Activated naive CD8-positive, alpha-beta T cell treated with anti-CD3 and anti-CD28 coated beads for 36 hours (primary cell): ENCODE data around the gene RNF223. TPM values are rescaled to one million over a fixed set of nuclear protein-coding genes. Genes with fewer than 3 reads are reported as not detected.
"Not testable (repeated sequence)": the region's sequence is repeated elsewhere in the genome, so short reads cannot be mapped to it uniquely, and the experiment has no call there.

ENCODE experiments used
- DNase-seq: peaks from one replicate; pipeline ENCODE4 v3.0.0; 2021
- H3K27ac Mint-ChIP-seq: one replicate; pipeline ENCODE4 v1.8.0; 2022; ENCODE audit warnings: mild to moderate bottlenecking, moderate library complexity, mixed read lengths
- H3K27me3 Mint-ChIP-seq: one replicate; pipeline ENCODE4 v1.8.0; 2022; ENCODE audit warnings: mild to moderate bottlenecking, mixed read lengths
- H3K36me3 Mint-ChIP-seq: one replicate; pipeline ENCODE4 v1.8.0; 2021; ENCODE audit warnings: mild to moderate bottlenecking, mixed read lengths
- H3K4me1 Mint-ChIP-seq: one replicate; pipeline ENCODE4 v1.8.0; 2021; ENCODE audit warnings: mixed read lengths
- H3K4me3 Mint-ChIP-seq: one replicate; pipeline ENCODE4 v1.8.0; 2022; ENCODE audit warnings: mild to moderate bottlenecking, moderate library complexity, mixed read lengths
- H3K9me3 Mint-ChIP-seq: one replicate; pipeline ENCODE4 v1.8.0; 2022; ENCODE audit warnings: mixed read lengths
- total RNA-seq, 2 experiments: library from RNA; stranded (reverse); gene quantifications; one replicate each; pipeline ENCODE4 v1.2.3, GENCODE V29; 2021

RNF223 gene
- total RNA-seq, 2 experiments from 2014 or later = not detected

DNA sequence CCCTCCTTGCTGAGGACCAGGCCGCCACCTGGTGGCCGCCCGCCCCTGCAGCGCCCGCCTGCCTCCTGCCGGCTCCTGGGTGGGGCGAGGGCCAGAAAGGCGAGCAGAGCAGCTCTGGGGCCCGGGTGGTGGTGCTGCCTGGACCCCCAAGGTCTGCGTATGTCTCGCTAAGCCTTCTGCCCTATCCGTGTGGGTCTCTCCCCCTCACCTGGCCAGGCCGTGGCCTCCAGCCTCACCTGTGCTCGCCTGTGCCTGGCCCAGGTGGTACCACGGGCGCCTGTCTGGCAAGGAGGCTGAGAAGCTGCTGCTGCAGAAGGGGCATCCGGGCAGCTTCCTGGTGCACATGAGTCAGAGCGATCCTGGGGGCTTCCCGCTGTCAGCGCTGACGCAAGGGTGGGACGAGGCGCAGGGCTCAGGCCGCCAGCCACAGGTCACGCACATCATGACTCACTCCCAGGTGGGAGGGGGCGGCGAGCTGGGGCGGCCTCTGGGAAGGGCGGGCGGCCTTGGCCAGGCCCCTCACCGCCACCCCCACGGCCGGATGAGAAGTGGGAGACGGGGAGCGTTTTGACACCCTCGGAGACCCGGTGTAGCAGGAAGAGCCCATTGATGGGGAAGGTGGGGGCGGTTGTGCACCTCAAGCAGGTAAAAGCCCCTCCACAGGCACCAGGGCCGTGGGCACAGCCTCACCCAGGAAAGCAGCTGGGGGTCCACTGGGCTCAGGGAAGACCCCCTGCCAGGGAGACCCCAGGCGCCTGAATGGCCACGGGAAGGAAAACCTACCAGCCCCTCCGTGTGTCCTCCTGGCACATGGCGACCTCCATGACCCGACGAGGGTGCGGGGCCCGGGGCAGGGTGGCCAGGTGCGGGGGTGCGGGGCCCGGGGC, 9.9 kb downstream of the RNF223 start:
- peak; percentile 98 for DNase-seq
- Mint-ChIP-seq H3K27ac (peak overlapping the region; percentile 89), H3K4me1 (peaks cover 36% of the 10 kb centered on the region)

DNA sequence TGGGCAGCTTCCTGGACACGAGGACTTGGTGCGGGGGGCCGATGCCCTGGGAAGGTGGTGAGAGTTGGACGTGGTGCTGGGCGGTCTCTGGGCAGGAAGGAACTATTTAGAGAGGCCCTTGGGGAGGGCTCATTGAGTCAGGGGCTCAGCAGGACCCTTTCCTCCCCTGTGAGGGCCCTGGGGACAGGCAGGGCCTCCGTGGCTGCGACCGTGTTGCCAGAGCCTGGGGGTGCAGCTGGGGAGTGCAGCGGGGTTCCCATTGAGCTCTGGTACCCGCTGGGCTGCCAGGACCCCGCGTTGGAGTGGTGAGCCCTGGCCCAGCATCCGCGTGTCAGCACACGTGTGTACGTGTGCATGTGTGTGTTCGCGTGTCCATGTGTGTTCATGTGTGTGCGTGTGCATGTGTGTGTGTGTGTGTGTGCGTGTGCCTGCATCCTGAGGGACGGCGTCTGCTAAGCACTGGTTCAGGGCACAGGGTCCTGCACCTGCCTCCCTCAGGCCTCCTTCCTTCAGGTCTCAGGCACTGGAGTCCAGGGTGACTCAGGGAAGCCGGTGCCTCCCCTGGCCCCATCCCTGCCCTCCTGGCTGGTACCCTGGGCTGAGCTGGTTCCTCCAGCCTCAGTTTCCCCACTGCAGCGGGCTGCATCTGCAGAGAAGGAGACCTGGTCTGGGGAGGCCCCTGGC, 10.7 kb downstream of the RNF223 start:
- DNase-seq = no peak
- Mint-ChIP-seq H3K4me1 (peaks cover 42% of the 10 kb centered on the region), H3K4me3 (peak overlapping the region; percentile 91), H3K27me3 (peaks cover 14% of the 10 kb centered on the region), H3K27ac (peak overlapping the region; percentile 89), H3K36me3 (peaks cover 23% of the 10 kb centered on the region), H3K9me3 (no peaks in the 10 kb centered on the region)

More for the DNA sequence above, 9.9 kb downstream of the RNF223 start:
- Mint-ChIP-seq H3K4me3 (peak overlapping the region; percentile 91), H3K9me3 (no peaks in the 10 kb centered on the region), H3K36me3 (peaks cover 23% of the 10 kb centered on the region), H3K27me3 (peaks cover 8% of the 10 kb centered on the region)

DNA sequence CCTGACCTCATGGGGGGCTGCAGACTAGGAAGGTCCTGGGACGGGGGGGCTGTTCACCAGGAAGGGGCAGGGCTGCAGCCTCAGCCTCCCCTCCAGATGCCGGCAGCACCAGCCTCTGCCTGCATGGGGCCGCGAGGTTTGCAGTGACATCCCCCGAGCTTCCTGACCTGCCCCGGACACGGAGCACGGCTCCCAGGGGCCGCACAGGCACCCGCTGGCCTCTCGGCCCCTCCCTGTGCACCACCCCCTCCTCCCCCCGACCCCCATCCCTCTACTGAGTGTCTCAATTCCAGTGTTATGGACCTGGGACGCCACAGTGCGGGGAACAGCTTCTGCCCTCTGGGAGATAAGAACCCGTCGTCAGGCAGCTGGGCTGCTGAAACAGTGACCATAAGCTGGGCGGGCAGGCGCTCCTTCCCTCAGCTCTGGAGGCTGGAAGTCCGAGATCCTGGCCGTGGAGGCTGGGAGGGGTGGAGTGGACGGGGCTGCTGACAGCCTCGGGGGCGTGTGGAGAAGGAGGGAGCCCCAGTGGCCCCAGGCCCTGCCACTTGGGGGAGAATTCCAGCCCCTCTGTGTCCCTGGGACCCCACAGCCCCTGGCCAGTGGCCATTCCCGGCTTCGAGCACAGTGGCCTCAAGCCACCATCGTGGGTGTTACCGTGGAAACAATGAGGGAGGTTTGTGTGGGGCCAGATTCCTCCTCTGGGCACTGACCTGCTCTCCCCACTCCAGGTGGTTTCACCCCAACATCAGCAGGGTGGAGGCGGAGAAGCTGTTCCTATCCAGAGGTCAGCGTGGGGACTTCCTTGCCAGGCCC, 11.6 kb downstream of the RNF223 start:
- peaks cover 22% of the 10 kb centered on the region for H3K36me3 Mint-ChIP-seq
- peak overlapping the region; percentile 89 for H3K27ac Mint-ChIP-seq
- no peaks in the 10 kb centered on the region for H3K9me3 Mint-ChIP-seq
- H3K4me3 Mint-ChIP-seq = peak overlapping the region; percentile 91
- H3K27me3 Mint-ChIP-seq = peaks cover 23% of the 10 kb centered on the region
- peaks cover 41% of the 10 kb centered on the region for H3K4me1 Mint-ChIP-seq
- DNase-seq = peak; percentile 29

- Mint-ChIP-seq H3K4me1 (peaks cover 41% of the 10 kb centered on the region), H3K27me3 (peaks cover 26% of the 10 kb centered on the region), H3K9me3 (no peaks in the 10 kb centered on the region), H3K27ac (peak overlapping the region; percentile 89), H3K36me3 (peaks cover 22% of the 10 kb centered on the region), H3K4me3 (peak overlapping the region; percentile 91)
- DNase-seq = peak; percentile 3
Measured at GRCh38 chr1:1061682-1062345, 12.3 kb downstream of the RNF223 start.

- peaks cover 38% of the 10 kb centered on the region for H3K4me1 Mint-ChIP-seq
- peak overlapping the region; percentile 54 for H3K27ac Mint-ChIP-seq
- peaks cover 22% of the 10 kb centered on the region for H3K36me3 Mint-ChIP-seq
- H3K9me3 Mint-ChIP-seq = no peaks in the 10 kb centered on the region
- peak overlapping the region; percentile 91 for H3K4me3 Mint-ChIP-seq
- no peak for DNase-seq
- H3K27me3 Mint-ChIP-seq = peaks cover 26% of the 10 kb centered on the region
Measured at GRCh38 chr1:1060281-1061000, 13.7 kb downstream of the RNF223 start.

GRCh38 chr1:1059494-1060280, 14.4 kb downstream of the RNF223 start:
- peaks cover 26% of the 10 kb centered on the region for H3K27me3 Mint-ChIP-seq
- H3K4me3 Mint-ChIP-seq = peak overlapping the region; percentile 91
- H3K9me3 Mint-ChIP-seq = no peaks in the 10 kb centered on the region
- peak overlapping the region; percentile 54 for H3K27ac Mint-ChIP-seq
- H3K4me1 Mint-ChIP-seq = peaks cover 36% of the 10 kb centered on the region
- H3K36me3 Mint-ChIP-seq = peaks cover 22% of the 10 kb centered on the region
- peak; percentile 94 for DNase-seq

- H3K4me1 Mint-ChIP-seq = peaks cover 34% of the 10 kb centered on the region
- H3K4me3 Mint-ChIP-seq = peak overlapping the region; percentile 77
- peaks cover 26% of the 10 kb centered on the region for H3K27me3 Mint-ChIP-seq
- peak overlapping the region; percentile 36 for H3K27ac Mint-ChIP-seq
- no peaks in the 10 kb centered on the region for H3K9me3 Mint-ChIP-seq
- peaks cover 22% of the 10 kb centered on the region for H3K36me3 Mint-ChIP-seq
- no peak for DNase-seq
Measured at GRCh38 chr1:1058921-1059493, 15.1 kb downstream of the RNF223 start.

DNA sequence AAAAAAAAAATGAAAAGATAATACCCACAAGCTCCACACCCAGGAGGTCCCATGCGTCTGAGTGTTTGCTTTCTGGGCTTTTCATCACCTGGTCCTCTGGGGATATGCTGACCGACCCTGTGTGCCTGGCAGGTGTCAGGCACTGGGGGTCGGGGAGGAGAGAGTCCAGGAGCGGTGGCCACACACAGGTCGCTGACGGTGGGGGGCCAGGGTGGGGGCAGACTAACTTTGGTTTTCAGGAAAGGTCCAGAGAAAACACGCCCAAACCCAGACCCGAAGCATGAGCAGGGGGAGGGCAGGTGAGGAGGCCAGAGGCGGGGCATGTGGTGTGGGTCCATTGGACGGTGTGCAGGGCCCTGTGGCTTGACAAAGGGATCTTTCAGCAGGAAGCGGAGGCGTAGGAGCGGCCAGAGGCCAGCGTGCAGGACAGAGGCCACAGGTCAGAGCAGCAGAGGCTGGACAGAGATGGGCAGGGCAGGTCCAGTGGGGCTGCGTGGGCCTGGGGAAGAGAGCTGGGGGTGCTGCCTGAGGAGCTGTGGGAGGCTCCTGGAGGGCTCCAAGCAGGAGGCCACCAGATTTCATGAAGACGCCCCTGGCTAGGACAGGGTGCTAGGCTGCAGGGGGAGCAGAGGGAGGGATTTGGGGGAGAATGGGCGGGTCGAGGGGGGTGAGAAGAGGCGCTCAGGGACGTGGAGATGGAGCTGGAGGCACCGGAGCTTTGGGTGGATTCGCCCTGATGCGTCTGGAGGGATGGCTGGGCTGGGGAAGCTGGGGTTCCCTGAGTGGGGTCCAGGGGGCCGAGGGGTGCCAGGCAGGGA, 15.8 kb downstream of the RNF223 start:
- Mint-ChIP-seq H3K4me1 (peaks cover 32% of the 10 kb centered on the region), H3K27me3 (peaks cover 26% of the 10 kb centered on the region), H3K9me3 (no peaks in the 10 kb centered on the region), H3K36me3 (peaks cover 19% of the 10 kb centered on the region), H3K4me3 (peak overlapping the region; percentile 77), H3K27ac (peak overlapping the region; percentile 36)
- no peak for DNase-seq

DNA sequence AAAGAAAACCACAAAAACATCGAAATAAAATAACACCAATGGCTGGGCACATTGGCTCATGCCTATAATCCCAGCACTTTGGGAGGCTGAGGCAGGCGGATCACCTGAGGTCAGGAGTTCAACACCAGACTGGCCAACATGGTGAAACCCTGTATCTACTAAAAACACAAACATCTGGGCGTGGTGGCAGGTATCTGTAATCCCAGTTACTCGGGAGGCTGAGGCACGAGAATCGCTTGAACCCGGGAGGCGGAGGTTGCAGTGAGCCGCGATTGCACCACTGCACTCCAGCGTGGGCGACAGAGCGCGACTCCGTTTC, 16.4 kb downstream of the RNF223 start:
- peaks cover 26% of the 10 kb centered on the region for H3K27me3 Mint-ChIP-seq
- peaks cover 28% of the 10 kb centered on the region for H3K4me1 Mint-ChIP-seq
- H3K36me3 Mint-ChIP-seq = peaks cover 17% of the 10 kb centered on the region
- not testable (repeated sequence) for H3K27ac Mint-ChIP-seq, DNase-seq, H3K4me3 Mint-ChIP-seq, H3K9me3 Mint-ChIP-seq

DNA sequence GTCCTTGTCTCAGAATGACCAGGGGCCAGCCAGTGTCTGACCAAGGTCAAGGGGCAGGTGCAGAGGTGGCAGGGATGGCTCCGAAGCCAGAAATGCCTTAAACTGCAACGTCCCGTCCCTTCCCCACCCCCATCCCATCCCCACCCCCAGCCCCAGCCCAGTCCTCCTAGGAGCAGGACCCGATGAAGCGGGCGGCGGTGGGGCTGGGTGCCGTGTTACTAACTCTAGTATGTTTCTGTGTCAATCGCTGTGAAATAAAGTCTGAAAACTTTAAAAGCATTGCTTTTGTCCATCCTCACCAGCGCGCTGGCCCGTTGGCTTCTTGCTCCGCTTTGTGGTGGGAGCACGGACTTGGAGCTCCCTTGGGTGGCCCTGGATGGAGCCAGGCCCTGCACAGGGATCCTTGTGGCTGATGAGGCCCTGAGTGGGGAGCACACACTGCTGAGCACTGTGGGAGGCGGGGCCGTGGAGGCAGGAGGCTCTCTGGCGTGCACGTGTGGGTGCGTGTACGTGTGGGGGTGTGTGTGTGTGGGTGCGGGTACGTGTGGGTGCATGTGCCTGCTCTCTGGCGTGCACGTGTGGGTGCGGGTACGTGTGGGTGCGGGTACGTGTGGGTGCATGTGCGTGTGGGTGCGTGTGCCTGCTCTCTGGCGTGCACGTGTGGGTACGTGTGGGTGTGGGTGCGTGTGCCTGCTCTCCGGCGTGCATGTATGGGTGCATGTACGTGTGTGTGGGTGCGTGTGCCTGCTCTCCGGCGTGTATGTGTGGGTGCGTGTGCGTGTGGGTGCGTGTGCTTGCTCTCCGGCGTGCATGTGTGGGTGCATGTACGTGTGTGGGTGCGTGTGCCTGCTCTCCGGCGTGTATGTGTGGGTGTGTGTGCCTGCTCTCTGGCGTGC, 18.0 kb downstream of the RNF223 start:
- peaks cover 15% of the 10 kb centered on the region for H3K36me3 Mint-ChIP-seq
- peak overlapping the region; percentile 20 for H3K27ac Mint-ChIP-seq
- no peaks in the 10 kb centered on the region for H3K9me3 Mint-ChIP-seq
- DNase-seq = no peak
- H3K4me1 Mint-ChIP-seq = peaks cover 21% of the 10 kb centered on the region
- peaks cover 26% of the 10 kb centered on the region for H3K27me3 Mint-ChIP-seq
- no peak overlapping the region for H3K4me3 Mint-ChIP-seq

- DNase-seq = no peak
- Mint-ChIP-seq H3K4me3 (no peak overlapping the region), H3K9me3 (no peaks in the 10 kb centered on the region), H3K36me3 (peaks cover 5% of the 10 kb centered on the region), H3K27me3 (peaks cover 19% of the 10 kb centered on the region), H3K4me1 (peaks cover 12% of the 10 kb centered on the region), H3K27ac (no peak overlapping the region)
Measured at GRCh38 chr1:1054971-1055370, 19.1 kb downstream of the RNF223 start.
